Nucleus accumbens (tissue), 56 donors: ENCODE data around the gene MYO7A.
A peak's percentile ranks its signal among the peaks of the same experiment; 100 is the strongest.

Experiments used
- DNase-seq, 56 donors: peaks; one replicate each; lab custom pipeline; 2025; lab: John Stamatoyannopoulos, UW

MYO7A gene

DNA sequence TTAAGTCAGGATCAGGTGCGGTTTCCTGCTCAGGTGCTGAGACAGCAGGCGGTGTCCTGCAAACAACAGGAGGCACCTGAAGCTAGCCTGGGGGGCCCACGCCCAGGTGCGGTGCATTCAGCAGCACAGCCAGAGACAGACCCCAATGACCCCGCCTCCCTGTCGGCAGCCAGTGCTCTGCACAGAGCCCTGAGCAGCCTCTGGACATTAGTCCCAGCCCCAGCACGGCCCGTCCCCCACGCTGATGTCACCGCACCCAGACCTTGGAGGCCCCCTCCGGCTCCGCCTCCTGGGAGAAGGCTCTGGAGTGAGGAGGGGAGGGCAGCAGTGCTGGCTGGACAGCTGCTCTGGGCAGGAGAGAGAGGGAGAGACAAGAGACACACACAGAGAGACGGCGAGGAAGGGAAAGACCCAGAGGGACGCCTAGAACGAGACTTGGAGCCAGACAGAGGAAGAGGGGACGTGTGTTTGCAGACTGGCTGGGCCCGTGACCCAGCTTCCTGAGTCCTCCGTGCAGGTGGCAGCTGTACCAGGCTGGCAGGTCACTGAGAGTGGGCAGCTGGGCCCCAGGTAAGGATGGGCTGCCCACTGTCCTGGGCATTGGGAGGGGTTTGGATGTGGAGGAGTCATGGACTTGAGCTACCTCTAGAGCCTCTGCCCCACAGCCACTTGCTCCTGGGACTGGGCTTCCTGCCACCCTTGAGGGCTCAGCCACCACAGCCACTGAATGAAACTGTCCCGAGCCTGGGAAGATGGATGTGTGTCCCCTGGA is at the start of gene MYO7A:
MYO7A (plus strand) TSS at position 327 of the 772 bp plus-strand sequence. CDS start 2,389 bp downstream, outside the sequence.
- DNase-seq, result peak in 48 of 56 donors; percentile 18 to 86 (median 38)

GRCh38 chr11:77079666-77080065 is 48.4 kb upstream of the MYO7A start:
- DNase-seq, result no peak

DNA sequence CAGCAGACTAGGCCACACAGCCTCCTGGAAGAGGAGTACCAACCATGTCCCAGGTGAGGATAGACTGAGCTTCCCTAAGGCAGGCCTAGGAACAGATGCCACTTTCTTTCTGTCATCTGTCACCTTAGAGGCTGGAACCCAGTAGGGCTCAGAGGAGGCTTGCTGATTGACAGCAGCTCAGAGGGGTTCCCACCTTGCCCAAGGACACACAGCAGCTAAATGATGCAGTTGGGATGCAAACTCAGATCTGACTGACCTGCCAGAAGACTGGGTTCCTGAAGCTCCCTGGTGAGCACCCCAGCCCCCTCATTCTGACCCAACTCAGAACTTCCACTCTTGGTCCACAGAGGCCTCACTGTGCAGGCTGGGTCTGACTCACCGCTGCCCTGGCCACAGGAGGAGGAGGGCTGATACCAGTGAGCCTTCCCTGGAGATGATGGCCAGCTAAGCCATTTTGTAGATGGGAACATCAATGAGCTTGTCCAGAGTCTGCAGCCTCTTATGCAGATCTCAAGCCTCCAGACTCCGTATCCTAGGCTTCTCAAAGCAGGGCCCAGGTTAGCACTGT is 47.3 kb upstream of the MYO7A start:
- no peak for DNase-seq

DNA sequence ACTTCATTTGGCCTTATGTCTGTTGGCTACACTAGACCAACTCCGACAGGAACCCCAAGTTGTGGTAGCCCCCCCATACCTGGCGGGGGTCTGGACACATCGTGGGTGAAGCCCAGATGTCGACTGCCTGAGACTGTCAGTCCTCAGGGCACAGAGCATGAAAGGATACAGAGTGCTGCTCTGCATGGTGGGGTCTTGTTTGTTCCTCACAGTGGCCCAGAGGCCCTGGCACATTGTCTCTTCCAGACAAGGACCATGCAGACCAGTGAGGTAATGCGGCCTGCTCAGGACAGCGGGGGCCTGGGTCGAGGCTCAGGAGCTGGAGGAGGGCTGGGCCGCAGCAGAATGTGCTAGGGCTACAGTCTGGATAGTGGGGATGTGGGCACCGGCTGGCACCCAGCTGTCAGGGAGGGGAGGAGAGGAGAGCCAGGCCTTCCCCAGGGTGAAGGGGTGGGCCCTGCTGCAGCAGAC is 46.6 kb upstream of the MYO7A start:
- DNase-seq, result no peak

DNA sequence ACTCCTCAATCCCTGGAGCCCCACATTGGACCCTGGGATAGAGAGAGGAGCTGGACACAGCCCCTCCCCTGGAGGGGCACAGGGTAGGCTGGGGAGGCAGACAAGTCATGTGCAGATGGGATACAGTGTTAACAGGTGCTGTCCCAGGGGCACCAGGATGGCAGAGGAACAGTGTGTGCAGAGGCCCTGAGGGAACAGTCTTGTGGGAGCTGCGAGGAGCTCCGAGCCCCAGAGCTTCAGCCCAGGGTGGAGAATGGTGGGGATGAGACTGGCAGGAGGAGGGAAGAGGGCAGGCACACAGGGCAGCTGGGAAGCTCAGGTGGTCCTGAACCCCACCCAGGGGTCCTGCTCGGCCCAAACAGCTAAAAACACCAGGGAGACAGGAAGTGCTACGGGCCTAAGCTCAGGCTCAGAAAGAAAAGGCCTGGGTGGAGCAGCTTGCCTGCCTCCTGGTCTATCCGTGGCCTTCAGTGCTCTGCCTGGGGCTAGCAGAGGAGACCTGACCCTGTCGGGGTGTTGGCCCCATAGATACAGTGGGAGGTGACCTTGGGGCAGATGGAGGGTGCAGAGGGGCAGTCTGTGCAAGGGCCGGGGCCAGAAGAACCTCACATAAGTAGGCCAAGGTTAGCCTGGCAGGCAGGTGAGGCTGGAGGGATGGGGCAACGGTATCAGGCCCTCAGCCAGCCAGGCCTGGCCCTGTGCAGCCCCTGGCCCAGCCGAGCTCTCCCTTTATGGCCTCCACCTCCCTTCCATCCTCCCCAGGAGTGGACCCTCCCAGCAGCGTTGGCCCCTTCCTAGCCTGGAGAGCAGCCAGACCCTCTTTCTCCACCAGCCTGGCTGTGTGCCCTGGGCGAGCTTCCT is 45.8 kb upstream of the MYO7A start:
- no peak for DNase-seq

DNA sequence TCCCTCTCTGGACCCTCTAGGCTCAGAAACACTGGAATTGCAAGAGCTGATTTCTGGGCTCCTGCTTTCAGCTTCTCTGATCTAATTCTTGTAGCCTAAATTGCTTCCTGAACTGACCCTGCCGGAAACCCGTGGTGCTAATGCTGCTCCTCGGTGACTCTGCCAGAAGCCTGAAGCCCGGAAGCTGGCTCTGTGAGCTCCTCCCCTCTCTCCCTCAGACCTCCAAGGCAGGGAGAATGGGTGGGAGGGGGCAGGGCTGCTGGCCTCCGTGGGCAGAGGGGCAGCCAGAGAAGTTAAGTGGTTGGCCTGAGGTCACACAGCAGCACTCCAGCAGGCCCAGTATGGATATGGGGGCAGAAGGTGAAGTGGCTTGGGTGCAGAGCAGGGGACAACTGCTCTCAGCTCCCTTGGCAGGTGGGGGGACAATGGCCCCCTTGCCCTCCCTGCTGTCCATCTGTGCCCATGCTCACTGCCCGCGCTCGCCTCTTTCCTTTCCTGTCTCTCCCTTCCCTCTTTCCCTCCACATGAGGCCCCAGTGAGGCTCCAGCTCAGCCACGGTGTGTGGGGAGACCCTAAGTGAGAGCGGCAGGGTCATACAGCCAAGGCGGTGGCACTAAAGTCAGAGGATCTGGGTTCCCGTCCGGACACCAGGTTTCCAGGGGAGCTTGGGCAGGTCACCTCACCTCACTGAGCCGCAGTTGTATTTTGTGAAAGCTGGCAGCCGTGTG is 45.0 kb upstream of the MYO7A start:
- DNase-seq, result peak in 1 of 56 donors; percentile 17

DNA sequence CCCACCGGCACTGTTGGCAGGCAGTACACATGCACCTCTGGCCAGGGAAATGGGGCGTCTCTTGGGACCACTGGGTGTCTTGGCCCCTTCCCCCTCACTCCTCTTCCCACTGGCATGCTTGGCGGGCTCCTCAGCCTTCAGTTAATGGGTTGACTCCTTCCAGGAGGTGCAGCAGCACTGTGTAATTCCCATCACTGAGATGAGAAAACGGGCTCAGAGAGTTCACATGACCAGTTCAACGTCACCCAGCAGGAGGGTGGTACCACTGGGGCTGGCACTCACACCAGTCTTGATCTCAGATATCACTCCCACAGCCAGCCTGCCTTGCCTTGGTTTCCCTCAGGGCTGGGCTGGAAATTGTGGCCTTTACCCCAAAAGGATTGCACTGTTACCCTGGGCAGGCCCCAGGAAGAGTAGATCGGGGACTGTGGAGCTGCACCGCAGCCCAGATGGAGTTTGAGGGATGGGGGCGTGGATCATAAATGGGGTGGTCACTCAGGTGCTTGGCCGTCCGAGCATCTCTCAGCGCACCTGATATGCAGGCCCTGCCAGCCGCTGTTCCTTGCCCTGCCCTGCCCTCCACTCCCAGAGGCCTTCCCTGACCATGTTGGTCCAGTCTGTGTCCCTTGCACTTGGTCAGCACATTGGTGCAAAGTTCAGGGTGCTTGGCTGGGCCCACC is 44.3 kb upstream of the MYO7A start:
- DNase-seq, result no peak

- DNase-seq, result no peak
Observed at GRCh38 chr11:77084581-77085191, 43.4 kb upstream of the MYO7A start.

DNA sequence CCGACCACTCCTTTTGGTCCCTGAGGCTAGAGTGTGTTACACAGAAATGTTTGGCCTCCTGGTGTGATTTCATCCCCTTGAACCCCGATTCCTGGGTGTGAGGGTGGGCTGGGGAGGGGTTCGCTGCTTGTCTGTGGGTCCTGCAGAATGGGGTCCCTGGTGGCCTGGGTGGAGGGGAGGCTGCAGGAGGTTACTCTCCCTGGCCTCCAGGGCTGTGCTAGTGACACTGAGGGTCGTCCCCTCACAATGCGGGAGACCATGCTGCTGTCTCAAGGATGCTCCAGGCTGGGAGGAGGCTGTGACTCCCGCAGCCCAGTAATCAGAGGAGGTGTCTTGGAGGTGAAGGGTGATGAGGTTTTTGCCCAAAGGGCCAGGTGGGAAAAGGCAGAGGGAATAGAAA is 42.4 kb upstream of the MYO7A start:
- DNase-seq, result no peak

GRCh38 chr11:77086521-77087472 is 41.2 kb upstream of the MYO7A start:
- DNase-seq, result peak in 5 of 56 donors; percentile 14 to 26 (median 23)

- DNase-seq, result no peak
Observed at GRCh38 chr11:77087723-77088225, 40.3 kb upstream of the MYO7A start.

DNA sequence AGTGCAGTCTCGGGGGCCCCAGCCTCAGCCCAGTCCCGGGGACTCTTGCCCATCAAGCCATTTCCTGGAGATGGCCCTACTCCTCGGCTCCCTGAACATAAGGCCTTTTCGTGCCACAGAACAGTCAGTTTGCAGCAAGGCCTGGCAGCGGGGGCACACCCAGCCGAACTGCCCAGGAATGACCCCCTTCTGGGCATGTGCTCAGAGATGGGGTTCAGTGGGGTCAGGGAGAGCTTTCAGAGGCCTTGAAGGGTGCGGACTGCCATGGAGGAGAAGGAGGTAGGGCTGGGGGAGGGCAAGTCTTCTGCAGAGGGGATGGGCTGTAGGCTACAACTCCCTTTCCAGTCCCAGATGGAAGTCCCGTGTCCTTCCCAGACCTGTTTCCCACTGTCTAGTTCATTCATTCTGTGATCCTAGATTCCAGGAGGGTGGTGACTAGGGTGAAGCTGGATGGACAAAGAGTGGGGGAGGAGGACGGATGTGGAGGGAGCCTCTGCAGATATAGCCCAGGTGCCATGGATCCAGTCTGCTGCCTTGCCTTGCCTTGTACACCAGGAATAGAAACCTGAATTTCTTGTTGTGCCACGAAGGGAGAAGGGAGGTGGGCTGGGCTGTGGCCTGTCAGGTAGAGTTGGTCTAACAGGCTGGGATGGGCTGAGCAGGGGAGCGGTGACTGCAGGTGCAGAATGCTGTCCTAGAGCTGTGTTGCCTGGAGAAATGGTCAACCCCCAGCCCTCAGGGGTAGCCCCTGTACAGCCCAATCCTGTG is 39.6 kb upstream of the MYO7A start:
- DNase-seq, result no peak

DNA sequence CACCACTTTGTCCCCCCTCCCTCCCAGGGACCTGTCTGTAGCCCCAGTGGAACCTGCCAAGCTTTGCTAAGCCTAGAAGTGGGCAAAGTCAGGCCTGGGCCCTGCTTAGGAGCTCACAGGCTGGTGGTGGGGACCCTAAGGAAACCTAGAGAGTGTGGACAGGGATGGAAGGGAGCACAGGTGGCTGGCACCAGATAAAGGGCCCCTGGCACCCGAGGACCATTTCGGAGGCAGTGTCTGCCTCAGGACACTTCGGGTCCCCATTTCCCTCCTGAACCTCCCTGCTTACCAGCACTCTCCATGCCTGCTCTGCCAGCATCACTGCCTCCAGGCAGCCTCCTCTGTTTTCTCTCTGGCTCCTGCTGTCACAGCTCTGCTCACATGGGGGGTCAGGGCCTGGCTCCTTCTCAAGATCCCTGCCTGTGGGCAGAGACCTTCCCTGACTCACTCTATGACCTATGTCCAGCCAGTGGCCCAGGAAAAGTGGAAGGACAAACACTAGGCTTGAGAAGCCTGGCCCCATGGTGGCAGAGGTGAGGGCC is 39.0 kb upstream of the MYO7A start:
- DNase-seq, result no peak

- DNase-seq, result no peak
Observed at GRCh38 chr11:77090046-77090372, 38.0 kb upstream of the MYO7A start.

GRCh38 chr11:77090373-77091111 is 37.5 kb upstream of the MYO7A start:
- DNase-seq, result no peak
